T1000 (cell line): ENCODE measurements around the gene DHDH.
A peak's percentile ranks its signal among the peaks of the same experiment; 100 is the strongest.
"Not testable (repeated sequence)": the region's sequence is repeated elsewhere in the genome, so short reads cannot be mapped to it uniquely, and the experiment has no call there.

ENCODE experiments used
- DNase-seq: peaks from one replicate; lab custom pipeline; 2025; ENCODE audit warnings: mixed read lengths; lab: John Stamatoyannopoulos, UW

Gene DHDH

GRCh38 chr19:48933382-48933932 lies at the start of gene DHDH:
Gene DHDH (plus strand): TSS chr19:48933699. CDS start chr19:48933722, 23 bp downstream.
- DNase-seq, result peak; percentile 28

GRCh38 chr19:48883726-48884125 lies 49.8 kb upstream of the DHDH start:
- no peak for DNase-seq

GRCh38 chr19:48887861-48888612 lies 45.5 kb upstream of the DHDH start:
- no peak for DNase-seq

- DNase-seq, result not testable (repeated sequence)
These were observed 44.0 kb upstream of the DHDH start for GRCh38 chr19:48889496-48889895.

- no peak for DNase-seq
These were observed 42.9 kb upstream of the DHDH start for GRCh38 chr19:48890551-48890950.

- DNase-seq, result no peak
These were observed 38.3 kb upstream of the DHDH start for GRCh38 chr19:48895226-48895625.

- DNase-seq, result no peak
These were observed 37.2 kb upstream of the DHDH start for GRCh38 chr19:48896191-48896720.

- no peak for DNase-seq
These were observed 36.3 kb upstream of the DHDH start for GRCh38 chr19:48897181-48897580.

- not testable (repeated sequence) for DNase-seq
These were observed 34.1 kb upstream of the DHDH start for GRCh38 chr19:48899386-48899749.

- peak; percentile 95 for DNase-seq
These were observed 33.6 kb upstream of the DHDH start, which contains the start of gene NUCB1 for GRCh38 chr19:48899781-48900476. Gene NUCB1 (plus strand): TSS chr19:48900312. CDS start chr19:48900797, 485 bp downstream.

GRCh38 chr19:48900477-48901406 lies 32.8 kb upstream of the DHDH start:
- no peak for DNase-seq

- DNase-seq, result not testable (repeated sequence)
These were observed 31.2 kb upstream of the DHDH start for GRCh38 chr19:48902291-48902690.

GRCh38 chr19:48903788-48904187 lies 29.7 kb upstream of the DHDH start:
- not testable (repeated sequence) for DNase-seq

GRCh38 chr19:48905664-48906063 lies 27.8 kb upstream of the DHDH start:
- no peak for DNase-seq

GRCh38 chr19:48906324-48906723 lies 27.2 kb upstream of the DHDH start:
- no peak for DNase-seq

GRCh38 chr19:48907671-48908070 lies 25.8 kb upstream of the DHDH start:
- DNase-seq, result no peak

GRCh38 chr19:48909424-48910077 lies 23.9 kb upstream of the DHDH start:
- DNase-seq, result not testable (repeated sequence)

GRCh38 chr19:48910803-48911202 lies 22.7 kb upstream of the DHDH start:
- DNase-seq, result no peak

- no peak for DNase-seq
These were observed 20.2 kb upstream of the DHDH start for GRCh38 chr19:48913114-48913889.

GRCh38 chr19:48914181-48914580 lies 19.3 kb upstream of the DHDH start:
- no peak for DNase-seq
